Hepatocyte (in vitro differentiated cells): Measurements from ENCODE around the gene LYPD1. TPM values are rescaled to one million over a fixed set of nuclear protein-coding genes. Genes with fewer than 3 reads are reported as not detected.

Experiments used
- DNase-seq: peaks from one replicate; pipeline ENCODE4 v3.0.0-alpha.2; 2016; ENCODE audit warnings: low spot score
- H2AFZ ChIP-seq: fragments of 200-600 bp; sonication (generic); 2 replicates; pipeline ENCODE4 v1.6.0; 2016; ENCODE audit warnings: antibody characterized with exemption, mild to moderate bottlenecking
- H3K27ac ChIP-seq: fragments of 200-600 bp; sonication (generic); 2 replicates; pipeline ENCODE4 v1.5.1; 2016; ENCODE audit warnings: mild to moderate bottlenecking
- H3K27me3 ChIP-seq: fragments of 200-600 bp; sonication (generic); 2 replicates; pipeline ENCODE4 v1.6.1; 2016
- H3K36me3 ChIP-seq: fragments of 200-600 bp; sonication (generic); replicated peaks from 2 replicates; pipeline ENCODE4 v1.5.1; 2016; ENCODE audit warnings: low read depth; ENCODE audit not compliant: insufficient read depth
- H3K4me1 ChIP-seq: fragments of 200-600 bp; sonication (generic); 2 replicates; pipeline ENCODE4 v1.5.1; 2016; ENCODE audit warnings: mild to moderate bottlenecking, moderate library complexity; ENCODE audit not compliant: insufficient read depth
- H3K4me2 ChIP-seq: fragments of 200-600 bp; sonication (generic); 2 replicates; pipeline ENCODE4 v1.6.0; 2016
- H3K4me3 ChIP-seq: fragments of 200-600 bp; sonication (generic); 2 replicates; pipeline ENCODE4 v1.5.1; 2016; ENCODE audit warnings: mild to moderate bottlenecking
- H3K79me2 ChIP-seq: fragments of 200-600 bp; sonication (generic); 2 replicates; pipeline ENCODE4 v1.6.0; 2017; ENCODE audit warnings: mild to moderate bottlenecking
- H3K9me2 ChIP-seq: fragments of 200-600 bp; sonication (generic); replicated peaks from 2 replicates; pipeline ENCODE4 v1.6.0; 2017; ENCODE audit warnings: mild to moderate bottlenecking; ENCODE audit not compliant: insufficient read depth
- H3K9me3 ChIP-seq: fragments of 200-600 bp; sonication (generic); 2 replicates; pipeline ENCODE4 v1.5.1; 2016; ENCODE audit warnings: low read depth, mild to moderate bottlenecking
- H4K20me1 ChIP-seq: fragments of 200-600 bp; sonication (generic); 2 replicates; pipeline ENCODE4 v1.6.0; 2016; ENCODE audit warnings: mild to moderate bottlenecking; ENCODE audit not compliant: insufficient read depth, poor library complexity, severe bottlenecking
- CTCF ChIP-seq: fragments of 200-600 bp; sonication (generic); IDR thresholded peaks from 2 replicates; pipeline ENCODE4 v1.5.1; 2016; ENCODE audit warnings: antibody characterized with exemption, mild to moderate bottlenecking; ENCODE audit not compliant: poor library complexity
- EZH2 ChIP-seq: fragments of 200-600 bp; sonication (generic); IDR thresholded peaks from 2 replicates; pipeline ENCODE4 v1.6.1; 2016; ENCODE audit warnings: antibody characterized with exemption, mild to moderate bottlenecking, borderline replicate concordance
- EZH2phosphoT487 ChIP-seq: fragments of 200-600 bp; sonication (generic); IDR thresholded peaks from one replicate; pipeline ENCODE4 v1.6.1; 2018; ENCODE audit warnings: antibody characterized with exemption, mild to moderate bottlenecking, low read depth, moderate library complexity; ENCODE audit not compliant: unreplicated experiment, severe bottlenecking
- WGBS: methylation state at CpG from one replicate; pipeline ENCODE4 v1.1.6; 2016; ENCODE audit warnings: low lambda C conversion rate; ENCODE audit errors: missing lambda C conversion rate; 5-methylcytosine and 5-hydroxymethylcytosine counted together
- polyA plus RNA-seq: library from polyadenylated mRNA; unstranded; fragments of >200 nt; fragmentation: Nextera tagmentation; extraction: Ambion mirVana; gene quantifications from 2 replicates; pipeline ENCODE4 v1.2.1, GENCODE V29; 2016
- total RNA-seq: library from RNA; depleted of rRNA; stranded (reverse); fragments of >200 nt; gene quantifications from 2 replicates; pipeline ENCODE4 v1.2.3, GENCODE V29; 2014

The LYPD1 gene
- total and polyA plus RNA-seq, 2 experiments from 2014 or later, result 20.2 to 25.1 TPM

GRCh38 chr2:132606649-132607048, 63.4 kb downstream of the LYPD1 start:
- H3K36me3 ChIP-seq, result no peaks in the 10 kb centered on the region
- no peaks in the 10 kb centered on the region for H3K9me3 ChIP-seq
- H3K4me1 ChIP-seq, result no peaks in the 10 kb centered on the region
- no peak for DNase-seq
- no peak overlapping the region for H3K4me2 ChIP-seq
- TF ChIP-seq CTCF (no peak), EZH2phosphoT487 (no peak), EZH2 (no peak)
- no peaks in the 10 kb centered on the region for H3K9me2 ChIP-seq
- no peaks in the 10 kb centered on the region for H4K20me1 ChIP-seq
- H2AFZ ChIP-seq, result no peak overlapping the region
- H3K27ac ChIP-seq, result no peak overlapping the region
- H3K27me3 ChIP-seq, result no peaks in the 10 kb centered on the region
- no peak overlapping the region for H3K4me3 ChIP-seq
- WGBS, result 93% methylated on average over 8 of the region's 8 CpGs
- H3K79me2 ChIP-seq, result no peaks in the 10 kb centered on the region

GRCh38 chr2:132605236-132606180, 64.5 kb downstream of the LYPD1 start:
- 83% methylated on average over 14 of the region's 14 CpGs for WGBS
- Histone ChIP-seq H3K9me2 (no peaks in the 10 kb centered on the region), H3K4me2 (no peak overlapping the region), H3K9me3 (no peaks in the 10 kb centered on the region), H3K27ac (no peak overlapping the region), H3K4me1 (no peaks in the 10 kb centered on the region), H3K36me3 (no peaks in the 10 kb centered on the region), H3K27me3 (no peaks in the 10 kb centered on the region), H3K79me2 (no peaks in the 10 kb centered on the region), H4K20me1 (no peaks in the 10 kb centered on the region), H2AFZ (no peak overlapping the region), H3K4me3 (no peak overlapping the region)
- DNase-seq, result no peak
- TF ChIP-seq EZH2phosphoT487 (no peak), CTCF (no peak), EZH2 (no peak)

- Histone ChIP-seq H2AFZ (no peak overlapping the region), H3K4me1 (no peaks in the 10 kb centered on the region), H4K20me1 (no peaks in the 10 kb centered on the region), H3K27ac (no peak overlapping the region), H3K4me2 (no peak overlapping the region), H3K79me2 (no peaks in the 10 kb centered on the region), H3K9me2 (no peaks in the 10 kb centered on the region), H3K36me3 (no peaks in the 10 kb centered on the region), H3K9me3 (no peaks in the 10 kb centered on the region), H3K4me3 (no peak overlapping the region), H3K27me3 (no peaks in the 10 kb centered on the region)
- DNase-seq, result no peak
- WGBS, result 88% methylated on average over 1 of the region's 1 CpG
- no peak for TF ChIP-seq CTCF
- no peak for TF ChIP-seq EZH2
- no peak for TF ChIP-seq EZH2phosphoT487
Measured at GRCh38 chr2:132604561-132604960, 65.4 kb downstream of the LYPD1 start.
